Fibroblast of mammary gland (primary cell): ENCODE measurements around the gene VANGL1.

Experiments
- DNase-seq: peaks from one replicate; pipeline ENCODE4 v3.0.0-alpha.2; 2010; ENCODE audit warnings: low read depth
- H3K4me3 ChIP-seq: 2 replicates; pipeline ENCODE4 v1.5.1; 2011; ENCODE audit warnings: low read depth, mild to moderate bottlenecking, low read length, moderate library complexity; ENCODE audit not compliant: control insufficient read depth
- TF ChIP-seq, protein P1 (sequence below): conservative IDR thresholded peaks from 2 replicates; pipeline ENCODE4 v1.5.1; 2011; ENCODE audit warnings: low read depth, low read length, inconsistent platforms; ENCODE audit not compliant: control insufficient read depth, insufficient read depth

The VANGL1 gene

DNA sequence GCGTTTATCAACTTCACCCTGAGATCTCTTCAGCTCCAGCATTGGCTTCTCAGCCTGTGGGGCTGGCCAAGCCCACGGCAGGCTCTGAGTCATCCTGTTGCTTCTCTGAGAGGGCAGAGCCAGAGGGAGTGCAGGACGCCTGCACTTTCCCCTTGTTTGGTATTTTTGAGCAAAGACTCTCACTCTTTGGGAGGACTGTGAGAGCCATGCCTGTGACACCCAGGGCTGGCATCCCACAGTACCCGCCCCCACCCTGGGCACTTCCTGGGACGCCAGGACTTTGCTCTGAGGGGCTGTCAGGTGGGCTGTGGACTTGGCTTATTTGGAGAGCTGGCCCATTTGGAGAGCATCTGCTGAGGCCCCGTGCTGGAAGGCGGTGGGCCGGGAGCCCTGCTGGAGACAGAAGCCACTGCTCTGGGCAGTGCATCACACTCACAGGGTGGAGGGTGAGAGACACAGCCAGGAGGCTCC lies 37.4 kb downstream of the VANGL1 start:
- H3K4me3 ChIP-seq = no peak overlapping the region
- peak; percentile 84 for DNase-seq
- TF ChIP-seq, protein P1, sequence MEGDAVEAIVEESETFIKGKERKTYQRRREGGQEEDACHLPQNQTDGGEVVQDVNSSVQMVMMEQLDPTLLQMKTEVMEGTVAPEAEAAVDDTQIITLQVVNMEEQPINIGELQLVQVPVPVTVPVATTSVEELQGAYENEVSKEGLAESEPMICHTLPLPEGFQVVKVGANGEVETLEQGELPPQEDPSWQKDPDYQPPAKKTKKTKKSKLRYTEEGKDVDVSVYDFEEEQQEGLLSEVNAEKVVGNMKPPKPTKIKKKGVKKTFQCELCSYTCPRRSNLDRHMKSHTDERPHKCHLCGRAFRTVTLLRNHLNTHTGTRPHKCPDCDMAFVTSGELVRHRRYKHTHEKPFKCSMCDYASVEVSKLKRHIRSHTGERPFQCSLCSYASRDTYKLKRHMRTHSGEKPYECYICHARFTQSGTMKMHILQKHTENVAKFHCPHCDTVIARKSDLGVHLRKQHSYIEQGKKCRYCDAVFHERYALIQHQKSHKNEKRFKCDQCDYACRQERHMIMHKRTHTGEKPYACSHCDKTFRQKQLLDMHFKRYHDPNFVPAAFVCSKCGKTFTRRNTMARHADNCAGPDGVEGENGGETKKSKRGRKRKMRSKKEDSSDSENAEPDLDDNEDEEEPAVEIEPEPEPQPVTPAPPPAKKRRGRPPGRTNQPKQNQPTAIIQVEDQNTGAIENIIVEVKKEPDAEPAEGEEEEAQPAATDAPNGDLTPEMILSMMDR = no peak

DNA sequence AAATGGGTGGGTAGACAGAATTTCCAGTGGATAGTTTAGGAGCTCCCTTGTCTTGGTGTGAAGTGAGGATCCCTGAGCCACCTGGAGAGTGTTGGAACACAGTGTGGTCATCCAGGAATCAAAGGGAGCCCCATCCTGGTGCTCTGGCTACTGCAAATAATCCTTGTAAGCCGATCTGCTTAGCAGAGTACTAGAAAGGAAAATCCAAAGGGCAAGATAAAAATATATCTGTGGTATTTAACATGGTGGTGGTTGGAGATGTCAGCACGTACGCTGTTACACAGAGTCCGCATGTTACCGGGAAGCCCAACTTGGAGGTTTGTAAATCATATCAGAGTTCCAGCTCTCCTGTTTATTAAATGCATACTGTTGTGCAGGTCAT lies 39.0 kb downstream of the VANGL1 start:
- H3K4me3 ChIP-seq = no peak overlapping the region
- DNase-seq = no peak
- TF ChIP-seq, protein P1 = no peak

DNA sequence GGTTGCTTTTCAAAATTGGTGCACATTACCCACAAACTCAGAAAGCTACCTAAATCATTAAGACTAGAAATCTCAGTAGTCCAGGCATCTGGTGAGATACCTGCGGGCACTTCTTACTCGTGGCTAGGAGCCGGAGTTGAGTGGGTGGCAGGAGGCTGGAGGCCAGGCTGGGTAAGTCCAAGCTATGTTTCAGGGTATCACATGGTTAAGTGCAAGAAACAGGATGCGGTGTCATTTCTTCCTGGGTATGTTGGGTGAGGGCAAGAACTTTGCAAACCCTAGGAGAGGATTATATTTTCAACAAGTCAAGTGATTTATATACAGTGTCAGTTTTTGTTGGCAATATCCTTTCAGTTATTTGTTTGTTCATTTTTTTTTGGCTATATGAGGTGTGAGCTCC lies 41.0 kb downstream of the VANGL1 start:
- TF ChIP-seq, protein P1 = no peak
- no peak for DNase-seq
- H3K4me3 ChIP-seq = no peak overlapping the region

DNA sequence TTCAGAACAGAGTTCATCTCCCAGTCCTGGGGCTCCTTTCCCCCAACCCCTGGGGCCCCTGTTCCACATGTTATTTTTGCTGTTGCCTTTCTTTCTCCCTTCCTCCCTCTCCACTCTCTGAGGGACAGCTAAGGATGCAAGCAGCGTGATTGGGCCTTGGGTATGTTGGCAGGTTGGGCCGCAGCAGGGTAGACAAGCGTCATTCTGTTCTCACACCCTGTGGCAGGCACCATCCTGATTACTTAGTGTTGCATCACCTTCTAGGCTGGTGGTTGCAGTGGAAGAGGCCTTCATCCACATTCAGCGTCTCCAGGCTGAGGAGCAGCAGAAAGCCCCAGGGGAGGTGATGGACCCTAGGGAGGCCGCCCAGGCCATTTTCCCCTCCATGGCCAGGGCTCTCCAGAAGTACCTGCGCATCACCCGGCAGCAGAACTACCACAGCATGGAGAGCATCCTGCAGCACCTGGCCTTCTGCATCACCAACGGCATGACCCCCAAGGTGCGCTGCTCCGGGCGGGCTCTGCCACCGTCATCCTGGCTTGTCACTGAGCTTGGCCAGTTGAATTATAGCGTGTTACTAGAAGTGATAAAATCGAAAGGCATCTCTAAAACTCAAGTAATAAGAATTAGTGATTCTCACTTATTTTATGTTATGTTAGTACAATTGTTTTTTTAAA lies 43.4 kb downstream of the VANGL1 start:
- no peak overlapping the region for H3K4me3 ChIP-seq
- DNase-seq = no peak
- TF ChIP-seq, protein P1 = no peak

DNA sequence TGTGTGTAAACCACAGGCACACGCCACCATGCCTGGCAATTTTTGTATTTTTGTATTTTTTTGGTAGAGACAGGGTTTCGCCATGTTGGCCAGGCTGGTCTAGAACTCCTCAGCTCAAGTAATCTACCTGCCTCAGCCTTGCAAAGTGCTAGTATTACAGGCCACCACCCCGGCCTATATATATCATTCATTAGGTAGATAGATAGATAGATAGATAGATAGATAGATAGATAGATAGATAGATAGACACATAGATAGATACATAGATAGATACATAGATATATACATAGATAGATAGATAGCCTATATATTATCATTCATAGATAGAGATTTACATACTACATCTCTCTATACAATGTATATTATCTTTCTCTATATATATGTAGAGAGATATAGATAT lies 46.0 kb downstream of the VANGL1 start:
- no peak overlapping the region for H3K4me3 ChIP-seq
- TF ChIP-seq, protein P1 = no peak
- no peak for DNase-seq

DNA sequence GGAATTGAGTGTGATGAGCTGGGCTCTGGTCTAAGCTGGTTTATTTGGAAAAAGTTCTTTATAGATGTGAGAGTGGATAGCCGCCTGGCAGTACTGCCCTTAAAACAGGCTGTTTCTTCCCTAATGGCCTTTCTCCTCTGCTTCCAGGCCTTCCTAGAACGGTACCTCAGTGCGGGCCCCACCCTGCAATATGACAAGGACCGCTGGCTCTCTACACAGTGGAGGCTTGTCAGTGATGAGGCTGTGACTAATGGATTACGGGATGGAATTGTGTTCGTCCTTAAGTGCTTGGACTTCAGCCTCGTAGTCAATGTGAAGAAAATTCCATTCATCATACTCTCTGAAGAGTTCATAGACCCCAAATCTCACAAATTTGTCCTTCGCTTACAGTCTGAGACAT lies 49.2 kb downstream of the VANGL1 start:
- TF ChIP-seq, protein P1 = no peak

More for the DNA sequence above, 49.2 kb downstream of the VANGL1 start:
- no peak overlapping the region for H3K4me3 ChIP-seq
- DNase-seq = no peak
